Measurements from ENCODE around the gene HOXC10.

DNA sequence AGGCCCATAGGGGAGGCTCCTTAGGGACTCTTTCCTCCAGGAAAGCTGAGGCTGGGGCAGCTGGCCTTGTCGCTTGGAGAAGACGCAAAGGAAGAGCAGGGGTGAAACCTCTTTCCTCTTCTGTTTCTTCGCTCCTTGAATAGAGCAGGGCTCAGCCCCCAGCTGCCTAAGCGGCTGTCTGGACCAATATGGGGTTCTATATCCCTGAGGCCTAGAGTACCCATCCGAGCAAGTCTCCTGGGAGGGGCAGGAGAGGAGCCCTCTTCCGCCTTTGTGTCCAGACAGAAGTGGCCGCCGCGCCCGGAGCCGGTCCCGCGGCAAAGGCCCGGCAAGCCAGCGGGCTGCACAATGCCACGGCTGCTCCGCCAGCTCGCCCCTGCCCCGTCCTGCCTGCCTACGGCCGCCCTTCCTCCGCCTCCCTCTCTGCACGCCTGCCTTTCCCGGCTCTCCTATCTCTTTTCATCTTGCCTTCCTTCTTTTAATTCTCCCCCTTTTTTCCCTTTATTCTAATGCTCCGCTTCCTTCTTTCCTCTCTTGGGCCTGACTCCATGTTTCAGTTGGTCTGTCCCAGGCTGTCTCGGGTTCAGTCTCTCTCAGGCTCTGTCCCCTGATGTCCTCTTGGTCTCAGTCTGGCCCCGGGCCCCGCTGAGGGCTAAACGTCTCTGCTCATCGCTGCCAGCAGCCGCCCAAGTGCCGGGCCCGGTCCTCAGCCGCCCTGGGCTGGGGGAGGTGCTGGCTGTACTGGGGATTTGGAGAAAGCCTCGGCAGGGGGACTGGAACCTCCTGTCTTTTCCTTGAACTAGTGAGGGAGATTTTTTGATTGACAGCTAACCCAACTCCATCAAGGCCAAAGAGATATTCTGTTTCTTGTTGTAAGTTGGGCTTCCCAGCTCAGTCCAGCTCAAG, 12.5 kb downstream of the HOXC10 start:
- TF ChIP-seq, protein P1, sequence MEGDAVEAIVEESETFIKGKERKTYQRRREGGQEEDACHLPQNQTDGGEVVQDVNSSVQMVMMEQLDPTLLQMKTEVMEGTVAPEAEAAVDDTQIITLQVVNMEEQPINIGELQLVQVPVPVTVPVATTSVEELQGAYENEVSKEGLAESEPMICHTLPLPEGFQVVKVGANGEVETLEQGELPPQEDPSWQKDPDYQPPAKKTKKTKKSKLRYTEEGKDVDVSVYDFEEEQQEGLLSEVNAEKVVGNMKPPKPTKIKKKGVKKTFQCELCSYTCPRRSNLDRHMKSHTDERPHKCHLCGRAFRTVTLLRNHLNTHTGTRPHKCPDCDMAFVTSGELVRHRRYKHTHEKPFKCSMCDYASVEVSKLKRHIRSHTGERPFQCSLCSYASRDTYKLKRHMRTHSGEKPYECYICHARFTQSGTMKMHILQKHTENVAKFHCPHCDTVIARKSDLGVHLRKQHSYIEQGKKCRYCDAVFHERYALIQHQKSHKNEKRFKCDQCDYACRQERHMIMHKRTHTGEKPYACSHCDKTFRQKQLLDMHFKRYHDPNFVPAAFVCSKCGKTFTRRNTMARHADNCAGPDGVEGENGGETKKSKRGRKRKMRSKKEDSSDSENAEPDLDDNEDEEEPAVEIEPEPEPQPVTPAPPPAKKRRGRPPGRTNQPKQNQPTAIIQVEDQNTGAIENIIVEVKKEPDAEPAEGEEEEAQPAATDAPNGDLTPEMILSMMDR (IDR thresholded peaks at IDR 0.05) = no peak
- TF ChIP-seq POLR2A (IDR thresholded peaks at IDR 0.05) = no peak
